ENCODE measurements around the gene RAD51B. TPM values are rescaled to one million over a fixed set of nuclear protein-coding genes. Genes with fewer than 3 reads are reported as not detected.

The RAD51B gene
- total and polyA plus RNA-seq, 9 donors: 21.6 to 70.1 (median 35.1) TPM

- intact Hi-C loops (cut with DNase I): no loop called here
Observed at GRCh38 chr14:68724914-68725313, 905.3 kb downstream of the RAD51B start.

GRCh38 chr14:68726093-68726695 is 906.6 kb downstream of the RAD51B start:
- Histone ChIP-seq H3K27me3 (no peaks in the 10 kb centered on the region), H3K4me3 (no peak overlapping the region), H3K4me1 (ENCODE audit: insufficient read depth) (peaks cover 1% of the 10 kb centered on the region), H3K27ac (no peak overlapping the region), H3K36me3 (no peaks in the 10 kb centered on the region), H3K9me3 (no peaks in the 10 kb centered on the region)
- no peak for TF ChIP-seq POLR2A (IDR thresholded peaks at IDR 0.05)
- no peak for TF ChIP-seq EP300 (IDR thresholded peaks at IDR 0.05)
- no peak for TF ChIP-seq CTCF (IDR thresholded peaks at IDR 0.05)
- DNase-seq: no peak
- intact Hi-C loops (cut with DNase I): no loop called here
- WGBS, 3 donors: 98 to 100% (median 98%) methylated on average over 5 of the region's 5 CpGs

More at GRCh38 chr14:68724914-68725313, 905.3 kb downstream of the RAD51B start:
- H3K4me3 ChIP-seq: no peak overlapping the region
- no peak for TF ChIP-seq CTCF (IDR thresholded peaks at IDR 0.05)
- TF ChIP-seq POLR2A (IDR thresholded peaks at IDR 0.05): no peak
- TF ChIP-seq EP300 (IDR thresholded peaks at IDR 0.05): no peak
- DNase-seq: no peak
- no peak overlapping the region for H3K27ac ChIP-seq
- no peaks in the 10 kb centered on the region for H3K27me3 ChIP-seq
- H3K4me1 ChIP-seq (ENCODE audit: insufficient read depth): peaks cover 1% of the 10 kb centered on the region
- H3K9me3 ChIP-seq: no peaks in the 10 kb centered on the region
- WGBS, 3 donors: 86 to 92% (median 88%) methylated on average over 3 of the region's 3 CpGs
- H3K36me3 ChIP-seq: no peaks in the 10 kb centered on the region

GRCh38 chr14:68727315-68728047 is 907.9 kb downstream of the RAD51B start:
- DNase-seq: no peak
- no peak overlapping the region for H3K4me3 ChIP-seq
- WGBS, 3 donors: 73 to 84% (median 82%) methylated on average over 5 of the region's 5 CpGs
- no peaks in the 10 kb centered on the region for H3K36me3 ChIP-seq
- H3K9me3 ChIP-seq: no peaks in the 10 kb centered on the region
- TF ChIP-seq CTCF (IDR thresholded peaks at IDR 0.05): no peak
- intact Hi-C loops (cut with DNase I): no loop called here
- no peak overlapping the region for H3K27ac ChIP-seq
- no peaks in the 10 kb centered on the region for H3K27me3 ChIP-seq
- peaks cover 1% of the 10 kb centered on the region for H3K4me1 ChIP-seq (ENCODE audit: insufficient read depth)

- H3K27me3 ChIP-seq: no peaks in the 10 kb centered on the region
- H3K27ac ChIP-seq: no peak overlapping the region
- intact Hi-C loops (cut with DNase I): no loop called here
- WGBS, 3 donors: 84 to 91% (median 90%) methylated on average over 10 of the region's 10 CpGs
- H3K36me3 ChIP-seq: no peaks in the 10 kb centered on the region
- no peak overlapping the region for H3K4me3 ChIP-seq
- H3K9me3 ChIP-seq: no peaks in the 10 kb centered on the region
- peaks cover 1% of the 10 kb centered on the region for H3K4me1 ChIP-seq (ENCODE audit: insufficient read depth)
- TF ChIP-seq CTCF (IDR thresholded peaks at IDR 0.05): no peak
- no peak for TF ChIP-seq EP300 (IDR thresholded peaks at IDR 0.05)
- no peak for TF ChIP-seq POLR2A (IDR thresholded peaks at IDR 0.05)
- no peak for DNase-seq
Observed at GRCh38 chr14:68728342-68729106, 908.9 kb downstream of the RAD51B start.

All from ovary (tissue), 9 donors.